Osteoblast (primary cell): Measurements from ENCODE around the gene SPATS1. TPM values are rescaled to one million over a fixed set of nuclear protein-coding genes. Genes with fewer than 3 reads are reported as not detected.
A peak's percentile ranks its signal among the peaks of the same experiment; 100 is the strongest.
"Not testable (repeated sequence)": the region's sequence is repeated elsewhere in the genome, so short reads cannot be mapped to it uniquely, and the experiment has no call there.

ENCODE experiments used
- DNase-seq: peaks from one replicate; pipeline ENCODE4 v3.0.0; 2011; ENCODE audit warnings: low spot score, mixed read lengths; ENCODE audit not compliant: insufficient read length; ENCODE audit errors: missing footprints
- H2AFZ ChIP-seq: 2 replicates; pipeline ENCODE4 v1.6.0; 2011; ENCODE audit warnings: mild to moderate bottlenecking, low read length
- H3K27ac ChIP-seq: 2 replicates; pipeline ENCODE4 v1.5.1; 2011; ENCODE audit warnings: mild to moderate bottlenecking, low read depth, low read length, moderate library complexity
- H3K27me3 ChIP-seq: 2 replicates; pipeline ENCODE4 v1.6.0; 2012; ENCODE audit warnings: mild to moderate bottlenecking, control low read depth, inconsistent platforms, low read length, moderate library complexity; ENCODE audit not compliant: insufficient read depth
- H3K36me3 ChIP-seq: 2 replicates; pipeline ENCODE4 v1.5.1; 2011; ENCODE audit warnings: mild to moderate bottlenecking, low read length, control low read depth, moderate library complexity; ENCODE audit not compliant: insufficient read depth
- H3K4me1 ChIP-seq: 2 replicates; pipeline ENCODE4 v1.5.1; 2011; ENCODE audit warnings: mild to moderate bottlenecking, low read length, control low read depth, moderate library complexity; ENCODE audit not compliant: insufficient read depth
- H3K4me2 ChIP-seq: 2 replicates; pipeline ENCODE4 v1.6.0; 2011; ENCODE audit warnings: mild to moderate bottlenecking, low read length; ENCODE audit not compliant: insufficient read depth
- H3K4me3 ChIP-seq: fragments of 200-600 bp; sonication (generic); 3 replicates; pipeline ENCODE4 v1.5.1; 2012; ENCODE audit warnings: mild to moderate bottlenecking, low read length, inconsistent platforms; ENCODE audit not compliant: insufficient read depth
- H3K79me2 ChIP-seq: 2 replicates; pipeline ENCODE4 v1.6.0; 2012; ENCODE audit warnings: mild to moderate bottlenecking, low read length, control low read depth, inconsistent platforms; ENCODE audit not compliant: insufficient read depth
- H3K9me3 ChIP-seq: 2 replicates; pipeline ENCODE4 v1.5.1; 2011; ENCODE audit warnings: low read depth, low read length, control low read depth
- H4K20me1 ChIP-seq: 2 replicates; pipeline ENCODE4 v1.6.0; 2012; ENCODE audit warnings: mild to moderate bottlenecking, low read length, control low read depth; ENCODE audit not compliant: insufficient read depth
- CTCF ChIP-seq: IDR thresholded peaks from 2 replicates; pipeline ENCODE4 v1.5.1; 2011; ENCODE audit warnings: mild to moderate bottlenecking, low read depth, low read length, moderate library complexity; ENCODE audit errors: extremely low read depth
- total RNA-seq: library from RNA; depleted of rRNA; stranded (reverse); fragments of >200 nt; gene quantifications from 2 replicates; pipeline ENCODE4 v1.2.3, GENCODE V29; 2012

The SPATS1 gene
- total RNA-seq, 1 donor, result not detected

GRCh38 chr6:44339301-44339700 is 3.1 kb upstream of the SPATS1 start:
- Histone ChIP-seq H3K36me3 (no peaks in the 10 kb centered on the region), H3K4me3 (no peak overlapping the region), H3K4me2 (no peak overlapping the region), H3K79me2 (no peaks in the 10 kb centered on the region), H3K27ac (no peak overlapping the region), H3K9me3 (no peaks in the 10 kb centered on the region), H3K4me1 (no peaks in the 10 kb centered on the region), H3K27me3 (peaks cover 46% of the 10 kb centered on the region), H4K20me1 (peaks cover 4% of the 10 kb centered on the region), H2AFZ (no peak overlapping the region)
- peak; percentile 27 for DNase-seq
- TF ChIP-seq CTCF, result no peak

GRCh38 chr6:44339763-44340625 is 2.5 kb upstream of the SPATS1 start:
- H3K4me1 ChIP-seq, result no peaks in the 10 kb centered on the region
- H3K79me2 ChIP-seq, result no peaks in the 10 kb centered on the region
- no peak overlapping the region for H2AFZ ChIP-seq
- DNase-seq, result peak; percentile 73
- H3K36me3 ChIP-seq, result no peaks in the 10 kb centered on the region
- no peak overlapping the region for H3K27ac ChIP-seq
- no peaks in the 10 kb centered on the region for H3K9me3 ChIP-seq
- H4K20me1 ChIP-seq, result peaks cover 4% of the 10 kb centered on the region
- H3K27me3 ChIP-seq, result peaks cover 51% of the 10 kb centered on the region
- H3K4me3 ChIP-seq, result no peak overlapping the region
- H3K4me2 ChIP-seq, result no peak overlapping the region
- TF ChIP-seq CTCF, result no peak

- Histone ChIP-seq H4K20me1 (peaks cover 4% of the 10 kb centered on the region), H3K4me2 (no peak overlapping the region), H3K4me3 (no peak overlapping the region), H3K27me3 (peaks cover 50% of the 10 kb centered on the region), H3K9me3 (no peaks in the 10 kb centered on the region), H3K36me3 (no peaks in the 10 kb centered on the region), H3K4me1 (no peaks in the 10 kb centered on the region), H3K27ac (no peak overlapping the region), H2AFZ (no peak overlapping the region), H3K79me2 (no peaks in the 10 kb centered on the region)
- DNase-seq, result no peak
- TF ChIP-seq CTCF, result no peak
These were observed 1.2 kb upstream of the SPATS1 start for GRCh38 chr6:44341095-44341890.

GRCh38 chr6:44342052-44342451 is 398 bp upstream of the SPATS1 start:
- no peak overlapping the region for H3K4me3 ChIP-seq

GRCh38 chr6:44346818-44347217 is 4.4 kb downstream of the SPATS1 start:
- H2AFZ ChIP-seq, H3K79me2 ChIP-seq, H4K20me1 ChIP-seq, H3K4me2 ChIP-seq, DNase-seq, H3K27ac ChIP-seq, H3K36me3 ChIP-seq, H3K9me3 ChIP-seq, H3K4me1 ChIP-seq, H3K4me3 ChIP-seq: not testable (repeated sequence)
- H3K27me3 ChIP-seq, result peaks cover 30% of the 10 kb centered on the region

More at GRCh38 chr6:44342052-44342451, 398 bp upstream of the SPATS1 start:
- Histone ChIP-seq H3K79me2 (no peaks in the 10 kb centered on the region), H3K27me3 (peaks cover 44% of the 10 kb centered on the region), H4K20me1 (peaks cover 4% of the 10 kb centered on the region), H3K4me2 (no peak overlapping the region), H2AFZ (no peak overlapping the region), H3K36me3 (no peaks in the 10 kb centered on the region), H3K9me3 (no peaks in the 10 kb centered on the region), H3K4me1 (no peaks in the 10 kb centered on the region), H3K27ac (no peak overlapping the region)
- no peak for DNase-seq
- no peak for TF ChIP-seq CTCF
